GM10248 (cell line): ENCODE measurements around the gene SPPL2A.

Experiments
- CTCF ChIA-PET: fragments of 300-600 bp; sonication (Branson Sonifier 250); formaldehyde crosslinking; extraction: SDS; loops from one replicate; lab custom pipeline; 2021; ENCODE audit warnings: antibody characterized with exemption; lab: Yijun Ruan, JAX
- POLR2A ChIA-PET: fragments of 350-650 bp; sonication (Branson Sonifier 250); formaldehyde crosslinking; extraction: SDS; loops from one replicate; lab custom pipeline; 2020; ENCODE audit warnings: antibody characterized with exemption; lab: Yijun Ruan, JAX
- DNase-seq: peaks from one replicate; pipeline ENCODE4 v3.0.0; 2012; ENCODE audit errors: extremely low spot score
- CTCF ChIP-seq: IDR thresholded peaks from 2 replicates; pipeline ENCODE4 v1.5.1; 2012; ENCODE audit warnings: mild to moderate bottlenecking, low read depth; ENCODE audit errors: extremely low read depth, missing control alignments, control extremely low read depth

The SPPL2A gene

GRCh38 chr15:50652671-50653070 lies 112.8 kb downstream of the SPPL2A start:
- TF ChIP-seq CTCF: no peak
- DNase-seq: no peak
- POLR2A ChIA-PET: no interaction called here
- CTCF ChIA-PET: interaction anchor here (1.3 kb wide), 1 partner anchor 15 kb away, joined by 3 read pairs; no protein-coding TSS in a partner anchor
